Karpas-422 (cell line): ENCODE measurements around the gene ZMYND12. TPM values are rescaled to one million over a fixed set of nuclear protein-coding genes. Genes with fewer than 3 reads are reported as not detected.

Source experiments
- DNase-seq: peaks from one replicate; pipeline ENCODE4 v3.0.0-alpha.2; 2015
- H2AFZ ChIP-seq: fragments of 200-600 bp; sonication (generic); 2 replicates; pipeline ENCODE4 v1.6.1; 2014; ENCODE audit warnings: antibody characterized with exemption, low read length, mixed read lengths
- H3K27ac ChIP-seq: fragments of 200-600 bp; sonication (generic); 2 replicates; pipeline ENCODE4 v1.5.1; 2014; ENCODE audit warnings: mild to moderate bottlenecking, low read length, moderate library complexity
- H3K27me3 ChIP-seq: fragments of 200-600 bp; sonication (generic); 2 replicates; pipeline ENCODE4 v1.6.1; 2014; ENCODE audit warnings: low read length, mixed read lengths
- H3K36me3 ChIP-seq: fragments of 200-600 bp; sonication (generic); 2 replicates; pipeline ENCODE4 v1.6.1; 2014; ENCODE audit warnings: low read length, mixed read lengths; ENCODE audit not compliant: insufficient read depth
- H3K4me1 ChIP-seq: fragments of 200-600 bp; sonication (generic); 2 replicates; pipeline ENCODE4 v1.6.1; 2014; ENCODE audit warnings: mild to moderate bottlenecking, low read length, mixed read lengths
- H3K4me2 ChIP-seq: fragments of 200-600 bp; sonication (generic); 2 replicates; pipeline ENCODE4 v1.6.1; 2014; ENCODE audit warnings: low read length, low read depth, mild to moderate bottlenecking; ENCODE audit not compliant: poor library complexity, severe bottlenecking
- H3K4me3 ChIP-seq: fragments of 200-600 bp; sonication (generic); 2 replicates; pipeline ENCODE4 v1.5.1; 2014; ENCODE audit warnings: mild to moderate bottlenecking, antibody characterized with exemption, low read length, mixed read lengths
- H3K79me2 ChIP-seq: fragments of 200-600 bp; sonication (generic); 2 replicates; pipeline ENCODE4 v1.6.1; 2014; ENCODE audit warnings: mild to moderate bottlenecking, low read length, mixed read lengths
- H3K9ac ChIP-seq: fragments of 200-600 bp; sonication (generic); 2 replicates; pipeline ENCODE4 v1.6.0; 2014; ENCODE audit warnings: low read length
- H3K9me2 ChIP-seq: fragments of 200-600 bp; sonication (generic), shearing (Covaris generic); replicated peaks from 2 replicates; pipeline ENCODE4 v1.6.0; 2014; ENCODE audit warnings: mild to moderate bottlenecking, low read length, moderate library complexity; ENCODE audit not compliant: insufficient read depth
- H3K9me3 ChIP-seq: fragments of 300-700, 200-600 bp; sonication (generic); 2 replicates; pipeline ENCODE4 v1.6.1; 2014; ENCODE audit warnings: low read length, mixed read lengths
- H4K20me1 ChIP-seq: fragments of 200-600 bp; sonication (generic); 2 replicates; pipeline ENCODE4 v1.6.1; 2014; ENCODE audit warnings: mild to moderate bottlenecking, antibody characterized with exemption, low read length, low read depth; ENCODE audit not compliant: insufficient read depth
- total RNA-seq: library from RNA; depleted of rRNA; stranded (reverse); fragments of >200 nt; shearing (Covaris generic); gene quantifications from 2 replicates; pipeline ENCODE4 v1.2.3, GENCODE V29; 2014; ENCODE audit warnings: low replicate concordance

Gene ZMYND12
- total RNA-seq, 1 experiment from 2014 or later, result 1.5 TPM

GRCh38 chr1:42399315-42400100 lies 56.3 kb downstream of the ZMYND12 start:
- no peaks in the 10 kb centered on the region for H4K20me1 ChIP-seq
- no peaks in the 10 kb centered on the region for H3K27me3 ChIP-seq
- H3K27ac ChIP-seq, result no peak overlapping the region
- H3K79me2 ChIP-seq, result no peaks in the 10 kb centered on the region
- no peaks in the 10 kb centered on the region for H3K36me3 ChIP-seq
- H3K4me1 ChIP-seq, result no peaks in the 10 kb centered on the region
- H3K9me2 ChIP-seq, result no peaks in the 10 kb centered on the region
- no peak overlapping the region for H2AFZ ChIP-seq
- H3K4me3 ChIP-seq, result no peak overlapping the region
- no peak overlapping the region for H3K4me2 ChIP-seq
- no peak overlapping the region for H3K9ac ChIP-seq
- no peaks in the 10 kb centered on the region for H3K9me3 ChIP-seq
- DNase-seq, result no peak

GRCh38 chr1:42392967-42393848 lies 62.6 kb downstream of the ZMYND12 start:
- H3K27me3 ChIP-seq, result no peaks in the 10 kb centered on the region
- H3K36me3 ChIP-seq, result no peaks in the 10 kb centered on the region
- no peak overlapping the region for H3K4me2 ChIP-seq
- no peaks in the 10 kb centered on the region for H3K9me2 ChIP-seq
- no peak overlapping the region for H3K4me3 ChIP-seq
- H2AFZ ChIP-seq, result no peak overlapping the region
- no peaks in the 10 kb centered on the region for H3K79me2 ChIP-seq
- no peaks in the 10 kb centered on the region for H3K4me1 ChIP-seq
- H4K20me1 ChIP-seq, result no peaks in the 10 kb centered on the region
- H3K27ac ChIP-seq, result no peak overlapping the region
- DNase-seq, result no peak
- H3K9me3 ChIP-seq, result no peaks in the 10 kb centered on the region
- no peak overlapping the region for H3K9ac ChIP-seq

GRCh38 chr1:42392255-42392654 lies 63.6 kb downstream of the ZMYND12 start:
- Histone ChIP-seq H3K9ac (no peak overlapping the region), H3K9me2 (no peaks in the 10 kb centered on the region), H3K4me3 (no peak overlapping the region), H3K79me2 (no peaks in the 10 kb centered on the region), H3K36me3 (no peaks in the 10 kb centered on the region), H3K27me3 (no peaks in the 10 kb centered on the region), H3K27ac (no peak overlapping the region), H3K9me3 (no peaks in the 10 kb centered on the region), H4K20me1 (no peaks in the 10 kb centered on the region), H3K4me1 (no peaks in the 10 kb centered on the region), H2AFZ (no peak overlapping the region), H3K4me2 (no peak overlapping the region)
- DNase-seq, result no peak

GRCh38 chr1:42386051-42386450 lies 69.8 kb downstream of the ZMYND12 start:
- peaks cover 8% of the 10 kb centered on the region for H3K4me1 ChIP-seq
- no peak overlapping the region for H3K4me3 ChIP-seq
- H4K20me1 ChIP-seq, result no peaks in the 10 kb centered on the region
- H3K79me2 ChIP-seq, result no peaks in the 10 kb centered on the region
- H3K9me2 ChIP-seq, result no peaks in the 10 kb centered on the region
- H3K27me3 ChIP-seq, result no peaks in the 10 kb centered on the region; the same call in 1 of the 2 replicates
- no peaks in the 10 kb centered on the region for H3K36me3 ChIP-seq
- DNase-seq, result no peak
- H2AFZ ChIP-seq, result no peak overlapping the region
- H3K4me2 ChIP-seq, result no peak overlapping the region
- H3K9me3 ChIP-seq, result no peaks in the 10 kb centered on the region
- no peak overlapping the region for H3K27ac ChIP-seq
- no peak overlapping the region for H3K9ac ChIP-seq

- no peak overlapping the region for H2AFZ ChIP-seq
- no peaks in the 10 kb centered on the region; the same call in 1 of the 2 replicates for H3K27me3 ChIP-seq
- no peaks in the 10 kb centered on the region for H3K79me2 ChIP-seq
- H3K9me3 ChIP-seq, result no peaks in the 10 kb centered on the region
- H3K4me1 ChIP-seq, result peaks cover 8% of the 10 kb centered on the region
- no peak for DNase-seq
- no peaks in the 10 kb centered on the region for H4K20me1 ChIP-seq
- no peak overlapping the region for H3K4me3 ChIP-seq
- no peaks in the 10 kb centered on the region for H3K36me3 ChIP-seq
- H3K9ac ChIP-seq, result no peak overlapping the region
- no peak overlapping the region for H3K4me2 ChIP-seq
- no peak overlapping the region for H3K27ac ChIP-seq
- no peaks in the 10 kb centered on the region for H3K9me2 ChIP-seq
Measured at GRCh38 chr1:42385283-42385682, 70.5 kb downstream of the ZMYND12 start.

GRCh38 chr1:42381280-42381673 lies 74.5 kb downstream of the ZMYND12 start:
- H3K4me1 ChIP-seq, result peaks cover 8% of the 10 kb centered on the region
- H3K27ac ChIP-seq, result no peak overlapping the region
- H3K79me2 ChIP-seq, result no peaks in the 10 kb centered on the region
- no peaks in the 10 kb centered on the region for H4K20me1 ChIP-seq
- H3K4me3 ChIP-seq, result peak overlapping the region; percentile 75
- no peaks in the 10 kb centered on the region for H3K36me3 ChIP-seq
- H3K9me3 ChIP-seq, result no peaks in the 10 kb centered on the region
- H3K9me2 ChIP-seq, result no peaks in the 10 kb centered on the region
- H3K4me2 ChIP-seq, result peak overlapping the region; percentile 69
- peak overlapping the region; percentile 36; the same call in 1 of the 2 replicates for H2AFZ ChIP-seq
- DNase-seq, result no peak
- no peaks in the 10 kb centered on the region; the same call in 1 of the 2 replicates for H3K27me3 ChIP-seq
- H3K9ac ChIP-seq, result peak overlapping the region; percentile 58

- Histone ChIP-seq H3K4me3 (peak within 1 kb of the TSS; percentile 75), H2AFZ (peak within 1 kb of the TSS; percentile 36; the same call in 1 of the 2 replicates), H3K4me2 (peak within 1 kb of the TSS; percentile 80), H3K36me3 (no peaks in the 10 kb centered on the region), H4K20me1 (no peaks in the 10 kb centered on the region), H3K9me2 (no peaks in the 10 kb centered on the region), H3K27me3 (no peaks in the 10 kb centered on the region; the same call in 1 of the 2 replicates), H3K9ac (peak within 1 kb of the TSS; percentile 58), H3K27ac (no peak within 1 kb of the TSS), H3K9me3 (no peaks in the 10 kb centered on the region), H3K4me1 (peaks cover 8% of the 10 kb centered on the region), H3K79me2 (no peaks in the 10 kb centered on the region)
- DNase-seq, result peak; percentile 77
Measured at GRCh38 chr1:42380586-42381279, 75.1 kb downstream of the ZMYND12 start, which contains the start of gene RIMKLA. Gene RIMKLA (plus strand): TSS chr1:42380792. CDS start chr1:42380935, 143 bp downstream.
